CMK (cell line): Measurements from ENCODE around the gene LRRFIP2.

Source experiments
- DNase-seq: peaks from one replicate; pipeline ENCODE4 v3.0.0-alpha.2; 2010; ENCODE audit warnings: low read depth

The LRRFIP2 gene

DNA sequence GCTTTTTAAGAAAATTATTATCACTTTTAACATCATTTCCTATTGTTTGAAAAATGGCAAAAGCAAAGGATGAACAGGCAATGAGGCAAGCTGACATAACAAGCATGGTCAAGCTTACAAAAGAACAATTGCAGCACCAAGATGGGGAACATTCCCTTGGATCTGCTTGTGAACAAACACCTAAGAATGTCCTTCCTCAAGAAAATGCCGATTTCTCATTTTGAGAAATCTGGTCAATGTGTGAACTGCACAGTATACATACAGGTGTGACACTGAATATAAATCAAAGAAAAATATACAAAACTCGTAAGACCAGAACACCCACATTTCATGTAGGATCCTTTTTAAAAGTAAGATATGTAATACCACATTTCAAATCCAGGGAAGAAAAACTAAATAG, 58.9 kb downstream of the LRRFIP2 start:
- no peak for DNase-seq

- no peak for DNase-seq
Measured at GRCh38 chr3:37114251-37115145, 59.9 kb downstream of the LRRFIP2 start.

DNA sequence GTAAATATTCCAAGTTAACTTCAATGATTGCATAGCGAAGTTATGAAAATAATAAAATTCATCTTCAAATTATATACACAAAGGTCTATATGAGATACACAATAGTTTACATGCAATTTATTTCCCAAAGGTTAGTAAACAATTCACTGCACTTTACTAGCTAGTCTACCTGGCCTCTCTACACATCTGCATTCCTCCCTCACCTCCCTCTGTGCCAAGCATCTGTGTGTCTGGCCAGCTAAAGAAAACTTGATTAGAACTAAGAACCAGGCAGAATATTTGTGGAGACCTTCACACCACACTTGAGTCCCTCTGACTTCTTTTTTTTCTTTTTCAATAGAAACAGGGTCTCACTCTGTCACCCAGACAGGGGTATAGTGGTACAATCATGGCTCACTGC, 61.4 kb downstream of the LRRFIP2 start:
- no peak for DNase-seq

- DNase-seq, result no peak
Measured at GRCh38 chr3:37111199-37111598, 63.2 kb downstream of the LRRFIP2 start.

GRCh38 chr3:37107846-37108245, 66.5 kb downstream of the LRRFIP2 start:
- DNase-seq, result no peak

- no peak for DNase-seq
Measured at GRCh38 chr3:37103103-37103808, 71.1 kb downstream of the LRRFIP2 start.

DNA sequence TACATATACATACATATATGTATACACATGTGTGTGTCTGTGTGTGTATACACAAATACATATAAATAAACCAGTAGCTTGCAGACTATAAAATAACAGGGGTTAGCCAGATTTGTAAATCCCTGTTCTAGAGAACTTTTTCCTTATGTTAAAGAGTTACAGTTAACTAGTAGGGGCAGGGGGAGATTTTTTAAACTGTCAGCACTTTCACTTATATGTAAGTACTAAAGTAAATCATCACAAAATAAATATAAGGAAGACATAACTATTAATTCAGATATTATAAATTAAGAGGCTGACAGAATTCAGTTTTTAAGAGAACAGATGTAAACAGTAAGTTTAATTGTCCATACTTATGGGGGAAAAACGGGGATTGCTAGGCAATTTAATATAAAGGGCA, 74.0 kb downstream of the LRRFIP2 start:
- DNase-seq, result no peak

- no peak for DNase-seq
Measured at GRCh38 chr3:37099469-37099868, 74.9 kb downstream of the LRRFIP2 start.

DNA sequence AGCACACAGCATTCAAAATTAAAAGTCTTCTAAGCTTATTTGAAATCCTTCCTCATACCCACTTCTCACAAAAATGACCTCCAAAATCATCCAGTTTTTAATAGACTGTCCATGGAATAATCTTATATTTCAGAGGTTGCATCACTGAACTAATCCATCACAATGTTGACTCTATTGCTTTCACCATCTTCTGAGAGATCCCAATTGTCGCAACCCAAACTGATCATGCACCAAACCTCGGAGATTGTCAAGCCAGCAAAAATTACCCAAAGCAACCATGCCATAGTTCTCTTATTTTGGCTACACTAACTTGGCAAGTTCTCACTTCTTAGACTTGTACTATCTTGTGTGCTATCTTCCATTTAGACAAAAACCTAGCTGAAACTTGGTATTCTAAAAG, 75.5 kb downstream of the LRRFIP2 start:
- no peak for DNase-seq

GRCh38 chr3:37097776-37098175, 76.6 kb downstream of the LRRFIP2 start:
- no peak for DNase-seq

DNA sequence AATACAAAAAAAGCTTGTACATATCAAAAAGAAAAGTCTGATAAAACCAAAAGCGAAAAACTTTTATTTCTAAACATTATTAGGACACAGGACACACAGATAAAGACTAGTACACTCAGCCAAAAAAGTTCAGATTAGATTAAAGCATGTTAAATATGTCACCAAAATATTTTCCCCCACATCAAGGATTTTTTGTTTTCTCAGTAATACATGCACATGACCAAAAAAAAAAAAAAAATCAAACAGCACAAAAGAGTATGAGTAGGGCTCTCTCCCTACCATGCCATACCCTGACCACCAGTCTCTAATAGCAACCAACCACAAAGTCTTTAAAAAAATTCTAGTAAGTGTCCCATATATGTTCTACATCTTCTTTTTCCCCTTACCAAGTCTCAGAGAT, 77.4 kb downstream of the LRRFIP2 start:
- no peak for DNase-seq

- no peak for DNase-seq
Measured at GRCh38 chr3:37096288-37096687, 78.1 kb downstream of the LRRFIP2 start.

- no peak for DNase-seq
Measured at GRCh38 chr3:37094636-37095035, 79.7 kb downstream of the LRRFIP2 start.

- no peak for DNase-seq
Measured at GRCh38 chr3:37093481-37093880, 80.9 kb downstream of the LRRFIP2 start.

DNA sequence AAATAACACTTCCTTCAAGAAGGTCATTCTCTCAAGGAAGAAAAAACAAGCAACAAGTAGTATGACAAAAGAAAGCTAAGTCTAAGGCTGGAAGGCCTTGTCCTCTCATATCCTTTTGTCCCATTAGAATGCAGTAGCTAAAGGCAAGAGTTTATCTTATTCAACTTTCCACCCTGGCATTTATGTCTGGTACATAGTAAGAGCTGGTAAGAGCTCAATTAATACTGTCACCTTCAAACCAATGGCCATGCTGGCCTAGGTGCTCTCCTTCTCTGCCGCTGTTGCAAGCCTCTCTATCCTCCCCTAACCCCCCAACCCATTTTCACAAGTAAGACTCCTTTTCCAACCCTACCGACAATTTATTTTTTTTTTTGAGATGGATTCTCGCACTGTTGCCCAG, 81.9 kb downstream of the LRRFIP2 start:
- no peak for DNase-seq

- DNase-seq, result no peak
Measured at GRCh38 chr3:37087870-37088269, 86.5 kb downstream of the LRRFIP2 start.

DNA sequence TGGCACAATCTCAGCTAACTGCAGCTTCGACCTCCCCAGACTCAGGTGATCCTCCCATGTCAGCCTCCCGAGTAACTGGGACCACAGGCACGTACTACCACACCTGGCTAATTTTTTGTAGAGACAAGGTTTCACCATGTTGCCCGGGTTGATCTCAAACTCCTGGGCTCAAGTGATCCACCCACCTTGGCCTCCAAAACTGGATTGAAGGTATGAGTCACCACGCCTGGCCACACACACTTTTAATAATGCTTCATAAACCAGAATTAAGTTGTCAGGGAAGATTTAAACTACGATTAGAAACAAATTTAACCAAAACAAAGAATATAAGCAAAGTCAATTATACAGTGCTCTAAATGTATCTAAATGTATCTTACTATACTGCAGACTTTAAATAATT, 87.5 kb downstream of the LRRFIP2 start:
- no peak for DNase-seq

- no peak for DNase-seq
Measured at GRCh38 chr3:37082317-37082716, 92.1 kb downstream of the LRRFIP2 start.

DNA sequence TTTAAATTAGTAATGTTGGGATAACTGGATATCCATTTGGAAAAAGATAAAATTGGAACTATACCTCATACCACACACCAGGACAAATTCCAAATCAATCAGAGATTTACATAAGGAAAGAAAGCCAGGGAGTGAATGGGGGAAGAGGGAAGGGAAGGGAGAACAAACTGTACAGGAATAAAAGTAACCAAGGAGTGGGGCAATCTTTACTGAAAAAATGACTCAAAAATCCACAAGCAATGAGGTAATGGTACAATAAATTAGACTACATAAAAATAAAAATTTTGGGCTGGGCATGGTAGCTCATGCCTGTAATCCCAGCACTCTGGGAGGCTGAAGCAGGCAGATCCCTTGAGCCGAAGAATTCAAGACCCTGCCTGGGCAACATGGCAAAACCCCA, 98.4 kb downstream of the LRRFIP2 start:
- no peak for DNase-seq

GRCh38 chr3:37074178-37074577, 100.2 kb downstream of the LRRFIP2 start:
- no peak for DNase-seq

- DNase-seq, result peak; percentile 14
Measured at GRCh38 chr3:37072892-37073291, 101.5 kb downstream of the LRRFIP2 start.

GRCh38 chr3:37071921-37072320, 102.5 kb downstream of the LRRFIP2 start:
- no peak for DNase-seq

- no peak for DNase-seq
Measured at GRCh38 chr3:37068031-37068430, 106.4 kb downstream of the LRRFIP2 start.

- no peak for DNase-seq
Measured at GRCh38 chr3:37067577-37067976, 106.8 kb downstream of the LRRFIP2 start.
